ENCODE results near the gene TCF20.

DNA sequence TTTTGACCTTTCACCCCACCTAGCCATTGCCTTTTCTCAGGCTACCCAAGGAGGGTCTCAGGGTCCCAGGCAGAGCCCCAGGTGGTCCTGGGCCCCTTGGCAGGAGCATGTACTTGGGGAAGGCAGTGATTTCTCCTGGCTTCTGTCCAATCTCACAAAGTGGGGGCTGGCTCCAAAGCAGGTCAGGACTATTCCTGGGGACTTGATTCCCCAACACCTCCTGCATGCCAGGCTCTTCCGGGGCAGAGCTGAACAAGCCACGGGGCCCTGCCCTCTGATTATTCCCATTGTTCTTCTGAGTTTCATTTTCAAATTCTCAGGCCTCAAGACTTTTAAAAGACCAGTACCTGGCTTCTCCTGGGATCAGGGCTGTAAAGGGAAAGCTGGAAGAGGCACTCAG lies 1.5 kb upstream of the TCF20 start:
- TF ChIP-seq CTCF (IDR thresholded peaks at IDR 0.05) (no peak), POLR2A (IDR thresholded peaks at IDR 0.05) (no peak)
